Measurements from ENCODE around the gene OR2Z1.

- TF ChIP-seq CTCF (conservative IDR thresholded peaks at IDR 0.05): no peak
- no peak for TF ChIP-seq ZFX (IDR thresholded peaks at IDR 0.05)
Observed at GRCh38 chr19:8731428-8732169, 10.2 kb downstream of the OR2Z1 start.

Data from C4-2B (cell line).